Motor neuron (in vitro differentiated cells): ENCODE results near the gene TFF2. TPM values are rescaled to one million over a fixed set of nuclear protein-coding genes. Genes with fewer than 3 reads are reported as not detected.

Experiments
- ATAC-seq, 8 experiments: fragments of 200-7000 bp; cut with Tn5 transposase; replicated peaks in 6 of 8; 2 replicates each; pipeline ENCODE4 v1.8.0; 2021; ENCODE audit warnings: mild to moderate bottlenecking in 8 of 8, moderate library complexity in 8 of 8
- H3K27ac ChIP-seq, 2 donors: fragments of 250-450 bp; sonication (Bioruptor Pico); 2 replicates each; pipeline ENCODE4 v1.9.0; 2021; ENCODE audit warnings: antibody characterized with exemption in 2 of 2, mild to moderate bottlenecking in 2 of 2, moderate library complexity in 1 of 2
- H3K4me1 ChIP-seq, 2 donors: fragments of 250-450 bp; sonication (Bioruptor Pico); replicated peaks in 1 of 2; 2 replicates each; pipeline ENCODE4 v1.6.1; 2021; ENCODE audit warnings: antibody characterized with exemption in 2 of 2, mild to moderate bottlenecking in 2 of 2, moderate library complexity in 1 of 2
- H3K4me3 ChIP-seq, 5 donors: fragments of 250-450 bp; sonication (Bioruptor Pico); 2 replicates each; pipeline ENCODE4 v1.9.0; 2021; ENCODE audit warnings: antibody characterized with exemption in 5 of 5, mild to moderate bottlenecking in 5 of 5, moderate library complexity in 4 of 5
- WGBS, 10 experiments: fragments of 450-650 bp; shearing (Covaris generic); methylation state at CpG; one replicate each; pipeline ENCODE4 v1.0.0; 2022; 5-methylcytosine and 5-hydroxymethylcytosine counted together
- in situ Hi-C, 9 experiments: fragments of 400-800 bp; cut with MboI; loops; one replicate each; pipeline ENCODE4 v1.15.0; 2021; ENCODE audit warnings: low sequenced_read_pairs in 9 of 9, low pct_unique_long_range_greater_than_20kb in 2 of 9; ENCODE audit not compliant: unreplicated experiment in 9 of 9
- total RNA-seq, 8 experiments: library from RNA; unstranded; fragments of 300-600 nt; gene quantifications; 2 replicates each; pipeline versions ENCODE4 v1.2.3 to v1.2.4, GENCODE V29; 2022

The TFF2 gene
- total RNA-seq, 8 experiments from 2014 or later = not detected

- Histone ChIP-seq H3K4me3 (no peak overlapping the region), H3K4me1 (peaks cover 0 to 2% of the 10 kb centered on the region in 2 donors), H3K27ac (no peak overlapping the region)
- in situ Hi-C loops = loop anchor here in 1 of 9 experiments (25.0 kb wide), 1 partner anchor 91 kb away; no protein-coding TSS in a partner anchor
- peak in 1 of 8 experiments; percentile 43 for ATAC-seq
- WGBS, 10 experiments = 57 to 100% (median 70%) methylated on average over 1 to 9 of the region's 18 CpGs; no CpG with 5 or more reads in 2 of the 10 experiments
Measured at GRCh38 chr21:42370894-42371654, 20.3 kb upstream of the TFF2 start.

DNA sequence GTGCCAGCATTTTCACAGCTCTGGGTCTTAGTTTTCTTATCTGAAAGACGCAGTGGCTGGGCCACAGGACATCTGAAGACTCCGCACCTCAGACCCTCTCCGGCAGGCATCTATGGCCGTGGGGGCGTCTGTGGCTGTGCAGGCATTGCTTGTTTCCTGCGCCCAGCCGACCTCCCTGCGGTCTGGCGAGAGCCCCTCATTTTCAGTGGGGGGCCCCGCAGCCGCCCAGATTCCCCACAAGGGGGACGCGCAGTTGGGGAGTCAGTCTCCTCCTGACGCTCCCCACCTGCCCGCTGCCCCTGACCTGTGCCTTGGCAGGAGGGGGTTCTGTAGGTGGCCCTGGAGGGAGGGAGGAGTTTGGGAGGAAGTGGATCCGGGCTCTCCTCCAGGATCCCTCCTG, 19.0 kb upstream of the TFF2 start:
- in situ Hi-C loops = loop anchor here in 1 of 9 experiments (25.0 kb wide), 1 partner anchor 92 kb away; no protein-coding TSS in a partner anchor
- ATAC-seq = no peak
- no peak overlapping the region for H3K4me3 ChIP-seq
- WGBS, 10 experiments = 96 to 100% methylated on average over 4 of the region's 16 CpGs; no CpG with 5 or more reads in 8 of the 10 experiments
- H3K4me1 ChIP-seq = peaks cover 0 to 2% of the 10 kb centered on the region in 2 donors
- H3K27ac ChIP-seq = no peak overlapping the region

DNA sequence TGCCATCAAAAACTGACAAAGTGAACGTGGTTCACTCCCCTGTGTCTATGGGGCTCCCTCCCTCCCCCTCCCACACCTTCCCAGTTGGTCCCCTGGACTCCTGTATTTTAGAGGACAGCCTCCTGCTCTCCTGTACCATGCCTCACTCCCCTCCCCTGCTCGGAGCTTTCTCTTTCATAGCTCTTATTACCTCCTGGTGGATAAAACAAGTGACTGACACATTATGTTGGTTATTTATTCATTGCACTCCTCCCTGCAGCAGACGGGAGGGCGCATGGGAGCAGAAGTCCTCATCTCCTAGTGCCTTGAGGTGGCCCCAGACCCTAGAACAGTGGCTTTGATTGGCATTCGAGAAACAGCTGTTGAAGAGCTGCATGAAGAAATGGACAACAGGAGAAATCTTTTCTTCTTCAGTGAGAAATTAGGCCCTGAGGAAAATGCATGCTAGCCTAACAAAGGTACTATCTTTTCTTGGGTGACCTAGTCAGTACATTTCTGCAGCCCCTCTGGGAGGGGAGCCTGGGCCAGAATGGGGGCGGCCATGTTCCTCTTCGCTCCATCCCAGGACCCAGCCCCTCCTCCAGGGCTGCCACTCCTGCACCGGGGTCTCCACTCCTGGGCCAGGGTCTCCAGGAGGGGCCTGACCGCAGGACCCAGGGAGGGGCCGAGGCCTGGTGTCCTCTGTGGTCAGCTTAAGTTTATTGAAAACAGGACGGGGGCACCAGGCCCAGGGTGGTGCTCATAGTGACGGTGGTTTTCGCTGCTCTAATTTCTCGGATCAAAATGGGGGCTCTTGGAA, 16.8 kb upstream of the TFF2 start:
- H3K4me3 ChIP-seq = no peak overlapping the region
- peak overlapping the region in 1 of 2 donors; percentile 5 for H3K27ac ChIP-seq
- 53 to 100% (median 83%) methylated on average over 1 to 8 of the region's 14 CpGs for WGBS, 10 experiments
- peak in 4 of 8 experiments; percentile 14 to 29 (median 21) for ATAC-seq
- peaks cover 0 to 2% of the 10 kb centered on the region in 2 donors for H3K4me1 ChIP-seq
- in situ Hi-C loops = loop anchor here in 1 of 9 experiments (25.0 kb wide), 1 partner anchor 95 kb away; no protein-coding TSS in a partner anchor

DNA sequence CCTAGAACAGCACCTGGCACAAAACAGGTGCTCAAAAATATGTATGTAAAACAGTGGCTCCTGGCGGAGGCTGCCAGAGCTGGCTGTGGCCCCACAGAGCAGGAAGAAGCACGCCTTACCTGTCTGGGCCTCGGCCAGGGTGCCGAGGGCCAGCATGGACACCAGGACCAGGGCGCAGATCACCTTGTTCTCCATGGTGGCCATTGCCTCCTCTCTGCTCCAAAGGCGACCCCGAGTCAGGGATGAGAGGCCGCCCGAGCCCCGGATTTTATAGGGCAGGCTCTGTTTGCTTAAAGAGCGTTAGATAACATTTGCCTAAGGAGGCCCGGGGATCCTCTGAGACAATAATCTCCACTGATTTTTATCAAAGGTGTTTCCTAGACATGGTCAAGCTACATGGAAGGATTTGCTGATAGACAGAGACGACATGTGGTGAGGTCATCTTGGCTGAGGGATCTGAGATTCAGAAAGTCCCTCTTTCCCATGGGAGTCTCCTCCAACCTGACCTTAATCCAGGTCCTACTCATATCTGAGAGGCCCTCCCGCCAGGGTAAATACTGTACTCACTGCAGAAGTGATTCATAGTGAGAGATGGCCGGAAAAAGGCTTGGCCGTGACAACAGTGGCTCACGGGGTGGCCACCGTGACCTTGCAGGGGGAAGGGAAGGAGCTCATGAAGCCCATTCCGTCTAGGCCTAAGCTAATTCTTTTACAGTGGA, 15.7 kb upstream of the TFF2 start, which contains the start of gene TFF1:
TFF1 (minus strand) TSS at position 244 of the 719 bp plus-strand sequence; CDS start at position 204, 40 bp downstream.
- in situ Hi-C loops = loop anchor here in 1 of 9 experiments (25.0 kb wide), 1 partner anchor 96 kb away; no protein-coding TSS in a partner anchor
- WGBS, 10 experiments = 54 to 100% (median 80%) methylated on average over 1 to 8 of the region's 19 CpGs; no CpG with 5 or more reads in 1 of the 10 experiments
- H3K4me1 ChIP-seq = peaks cover 0 to 2% of the 10 kb centered on the region in 2 donors
- ATAC-seq = peak in 5 of 8 experiments; percentile 76 to 91 (median 88)
- H3K27ac ChIP-seq = peak within 1 kb of the TSS in 1 of 2 donors; percentile 28
- H3K4me3 ChIP-seq = no peak within 1 kb of the TSS

GRCh38 chr21:42365770-42366169, 15.0 kb upstream of the TFF2 start:
- Histone ChIP-seq H3K27ac (no peak overlapping the region), H3K4me3 (no peak overlapping the region), H3K4me1 (peaks cover 0 to 2% of the 10 kb centered on the region in 2 donors)
- ATAC-seq = no peak
- WGBS, 10 experiments = 0 to 82% (median 60%) methylated on average over 1 to 2 of the region's 6 CpGs; no CpG with 5 or more reads in 6 of the 10 experiments
- in situ Hi-C loops = loop anchor here in 1 of 9 experiments (25.0 kb wide), 1 partner anchor 97 kb away; no protein-coding TSS in a partner anchor

- H3K4me1 ChIP-seq = no peaks in the 10 kb centered on the region
- in situ Hi-C loops = loop anchor here in 1 of 9 experiments (25.0 kb wide), 1 partner anchor 98 kb away; no protein-coding TSS in a partner anchor
- H3K27ac ChIP-seq = no peak overlapping the region
- 40 to 100% (median 87%) methylated on average over 1 to 6 of the region's 13 CpGs; no CpG with 5 or more reads in 3 of the 10 experiments for WGBS, 10 experiments
- ATAC-seq = no peak
- H3K4me3 ChIP-seq = no peak overlapping the region
Measured at GRCh38 chr21:42364304-42364865, 13.6 kb upstream of the TFF2 start.

- ATAC-seq = no peak
- H3K27ac ChIP-seq = no peak overlapping the region
- 20 to 100% (median 78%) methylated on average over 1 to 3 of the region's 8 CpGs; no CpG with 5 or more reads in 4 of the 10 experiments for WGBS, 10 experiments
- H3K4me3 ChIP-seq = no peak overlapping the region
- in situ Hi-C loops = loop anchor here in 1 of 9 experiments (25.0 kb wide), 1 partner anchor 99 kb away; no protein-coding TSS in a partner anchor
- H3K4me1 ChIP-seq = no peaks in the 10 kb centered on the region
Measured at GRCh38 chr21:42363312-42363711, 12.5 kb upstream of the TFF2 start.

GRCh38 chr21:42362700-42363099, 11.9 kb upstream of the TFF2 start:
- H3K27ac ChIP-seq = no peak overlapping the region
- H3K4me3 ChIP-seq = no peak overlapping the region
- H3K4me1 ChIP-seq = no peaks in the 10 kb centered on the region
- no peak for ATAC-seq
- in situ Hi-C loops = loop anchor here in 1 of 9 experiments (25.0 kb wide), 1 partner anchor 100 kb away; no protein-coding TSS in a partner anchor
- 6 to 94% (median 86%) methylated on average over 2 to 8 of the region's 9 CpGs; no CpG with 5 or more reads in 2 of the 10 experiments for WGBS, 10 experiments

- WGBS, 10 experiments = 0 to 88% (median 14%) methylated on average over 2 to 8 of the region's 12 CpGs; no CpG with 5 or more reads in 5 of the 10 experiments
- in situ Hi-C loops = loop anchor here in 1 of 9 experiments (25.0 kb wide), 1 partner anchor 100 kb away; no protein-coding TSS in a partner anchor
- no peak for ATAC-seq
Measured at GRCh38 chr21:42362198-42362597, 11.4 kb upstream of the TFF2 start.

GRCh38 chr21:42361286-42361685, 10.5 kb upstream of the TFF2 start:
- WGBS, 10 experiments = 13 to 60% (median 39%) methylated on average over 1 to 5 of the region's 7 CpGs; no CpG with 5 or more reads in 6 of the 10 experiments
- no peaks in the 10 kb centered on the region for H3K4me1 ChIP-seq
- ATAC-seq = peak in 1 of 8 experiments; percentile 29
- H3K27ac ChIP-seq = no peak overlapping the region
- in situ Hi-C loops = loop anchor here in 1 of 9 experiments (25.0 kb wide), 1 partner anchor 101 kb away; no protein-coding TSS in a partner anchor
- no peak overlapping the region for H3K4me3 ChIP-seq

More at GRCh38 chr21:42362198-42362597, 11.4 kb upstream of the TFF2 start:
- no peak overlapping the region for H3K27ac ChIP-seq
- H3K4me1 ChIP-seq = no peaks in the 10 kb centered on the region
- H3K4me3 ChIP-seq = no peak overlapping the region

- WGBS, 10 experiments = 0 to 80% (median 20%) methylated on average over 1 to 2 of the region's 2 CpGs; no CpG with 5 or more reads in 6 of the 10 experiments
- Histone ChIP-seq H3K4me1 (no peaks in the 10 kb centered on the region), H3K4me3 (no peak overlapping the region), H3K27ac (no peak overlapping the region)
- in situ Hi-C loops = loop anchor here in 1 of 9 experiments (25.0 kb wide), 1 partner anchor 102 kb away; no protein-coding TSS in a partner anchor
- ATAC-seq = no peak
Measured at GRCh38 chr21:42360317-42360716, 9.5 kb upstream of the TFF2 start.
